HL-60 (cell line): ENCODE measurements around the gene PKN2.

Experiments used
- DNase-seq, 2 experiments: peaks; one replicate each; pipeline ENCODE4 v3.0.0-alpha.2; 2010 to 2020; ENCODE audit warnings: low read depth in 1 of 2, low spot score in 1 of 2
- H3K27ac ChIP-seq: fragments of 250-450 bp; sonication (Bioruptor Pico); replicated peaks from 2 replicates; pipeline ENCODE4 v1.5.1; 2020; ENCODE audit warnings: mild to moderate bottlenecking, moderate library complexity
- H3K27me3 ChIP-seq: fragments of 250-450 bp; sonication (Bioruptor Pico); 2 replicates; pipeline ENCODE4 v1.5.1; 2021; ENCODE audit warnings: mild to moderate bottlenecking, moderate library complexity; ENCODE audit not compliant: insufficient read depth, poor library complexity, severe bottlenecking
- H3K4me3 ChIP-seq: replicated peaks from 2 replicates; pipeline ENCODE4 v1.5.1; 2011; ENCODE audit warnings: mild to moderate bottlenecking, control low read depth, low read length; ENCODE audit not compliant: insufficient read depth
- CTCF ChIP-seq: IDR thresholded peaks from one replicate; pipeline ENCODE4 v1.5.1; 2011; ENCODE audit warnings: low read length, control low read depth, inconsistent platforms; ENCODE audit not compliant: insufficient read depth
- GABPA ChIP-seq: IDR thresholded peaks from 2 replicates; pipeline ENCODE4 v1.6.1; 2012; ENCODE audit warnings: low read depth
- POLR2AphosphoS5 ChIP-seq: IDR thresholded peaks from 2 replicates; pipeline ENCODE4 v1.6.1; 2012; ENCODE audit warnings: low read depth
- REST ChIP-seq: IDR thresholded peaks from 2 replicates; pipeline ENCODE4 v1.6.1; 2012; ENCODE audit warnings: low read depth; ENCODE audit not compliant: insufficient replicate concordance
- SPI1 ChIP-seq: IDR thresholded peaks from 2 replicates; pipeline ENCODE4 v1.6.1; 2012; ENCODE audit warnings: low read depth, mild to moderate bottlenecking, borderline replicate concordance

The PKN2 gene

GRCh38 chr1:88735909-88736308 lies 51.8 kb downstream of the PKN2 start:
- H3K27me3 ChIP-seq = no peaks in the 10 kb centered on the region
- no peak for DNase-seq
- no peak overlapping the region for H3K4me3 ChIP-seq
- TF ChIP-seq POLR2AphosphoS5 = no peak
- TF ChIP-seq CTCF = no peak
- TF ChIP-seq SPI1 = no peak
- TF ChIP-seq REST = no peak
- TF ChIP-seq GABPA = no peak
- H3K27ac ChIP-seq = no peak overlapping the region

GRCh38 chr1:88736633-88737248 lies 52.7 kb downstream of the PKN2 start:
- Histone ChIP-seq H3K27me3 (no peaks in the 10 kb centered on the region), H3K27ac (no peak overlapping the region), H3K4me3 (no peak overlapping the region)
- peak in 1 of 2 experiments; percentile 47 for DNase-seq
- no peak for TF ChIP-seq REST
- peak; percentile 30 for TF ChIP-seq CTCF

- H3K27me3 ChIP-seq = no peaks in the 10 kb centered on the region
- H3K4me3 ChIP-seq = no peak overlapping the region
- no peak overlapping the region for H3K27ac ChIP-seq
- DNase-seq = no peak
- TF ChIP-seq GABPA (no peak), SPI1 (no peak), REST (no peak), CTCF (no peak), POLR2AphosphoS5 (no peak)
These were observed 53.4 kb downstream of the PKN2 start for GRCh38 chr1:88737338-88737927.
